H1 (cell line): ENCODE measurements around the gene MTHFD1. TPM values are rescaled to one million over a fixed set of nuclear protein-coding genes. Genes with fewer than 3 reads are reported as not detected.
A peak's percentile ranks its signal among the peaks of the same experiment; 100 is the strongest.

Experiments
- CTCF ChIA-PET: fragments of 300-600 bp; sonication (Branson Sonifier 250); formaldehyde crosslinking; loops from one replicate; lab custom pipeline; 2021; ENCODE audit not compliant: partially characterized antibody; lab: Charles Lee
- POLR2A ChIA-PET: fragments of 300-600 bp; sonication (Branson Sonifier 250); formaldehyde crosslinking; loops from one replicate; lab custom pipeline; 2021; ENCODE audit warnings: inconsistent platforms; ENCODE audit not compliant: partially characterized antibody; lab: Charles Lee
- DNase-seq, 2 experiments: peaks; one replicate each; pipeline versions ENCODE4 v3.0.0 to v3.0.0-alpha.2; 2010 to 2022; ENCODE audit warnings: low spot score in 2 of 2, low read depth in 1 of 2, mixed read lengths in 1 of 2
- FAIRE-seq: peaks from 2 replicates; lab custom pipeline; 2011; peaks lifted over from hg19 to GRCh38; lab: Jason Lieb, UNC
- H2AFZ ChIP-seq: 2 replicates; pipeline ENCODE4 v1.8.1; 2012; ENCODE audit warnings: low read length, inconsistent platforms
- H2AK5ac ChIP-seq: 2 replicates; pipeline ENCODE4 v1.6.1; 2013; ENCODE audit warnings: low read depth, low read length
- H2BK120ac ChIP-seq: replicated peaks from 2 replicates; pipeline ENCODE3; 2013; ENCODE audit warnings: low read depth, low read length, inconsistent platforms
- H2BK12ac ChIP-seq: 2 replicates; pipeline ENCODE4 v1.6.1; 2013; ENCODE audit warnings: low read depth, low read length
- H2BK15ac ChIP-seq: 2 replicates; pipeline ENCODE4 v1.6.1; 2013; ENCODE audit warnings: low read length
- H2BK20ac ChIP-seq: 2 replicates; pipeline ENCODE4 v1.6.1; 2013; ENCODE audit warnings: low read length
- H2BK5ac ChIP-seq: 2 replicates; pipeline ENCODE4 v1.6.1; 2013; ENCODE audit warnings: low read depth, low read length
- H3K14ac ChIP-seq: 2 replicates; pipeline ENCODE4 v1.6.1; 2013; ENCODE audit warnings: inconsistent platforms; ENCODE audit not compliant: insufficient read length
- H3K18ac ChIP-seq: 2 replicates; pipeline ENCODE4 v1.6.1; 2013; ENCODE audit warnings: low read length; ENCODE audit errors: extremely low read depth
- H3K23ac ChIP-seq: 2 replicates; pipeline ENCODE4 v1.6.1; 2013; ENCODE audit warnings: inconsistent platforms; ENCODE audit not compliant: insufficient read length
- H3K23me2 ChIP-seq: 2 replicates; pipeline ENCODE4 v1.6.1; 2013; ENCODE audit warnings: low read depth, low read length
- H3K27ac ChIP-seq: 2 replicates; pipeline ENCODE4 v1.6.1; 2011; ENCODE audit warnings: low read depth, low read length, inconsistent platforms
- H3K27me3 ChIP-seq, 4 experiments: replicated peaks in 1 of 4; 1 replicate in 1 of 4; 2 replicates in 3 of 4; pipeline versions ENCODE4 v1.6.1 to v1.8.1; 2011 to 2013; ENCODE audit warnings: low read length in 3 of 4, mild to moderate bottlenecking in 3 of 4, inconsistent platforms in 2 of 4, mixed read lengths in 2 of 4, moderate library complexity in 1 of 4; ENCODE audit not compliant: control insufficient read depth in 3 of 4, insufficient read depth in 3 of 4; ENCODE audit errors: extremely low read depth in 1 of 4
- H3K36me3 ChIP-seq, 4 experiments: 2 replicates each; pipeline versions ENCODE4 v1.6.1 to v1.8.1; 2011 to 2013; ENCODE audit warnings: mild to moderate bottlenecking in 4 of 4, low read length in 3 of 4, moderate library complexity in 2 of 4, control low read depth in 1 of 4, inconsistent platforms in 1 of 4; ENCODE audit not compliant: insufficient read depth in 4 of 4, control insufficient read depth in 2 of 4
- H3K4ac ChIP-seq: replicated peaks from 2 replicates; pipeline ENCODE3; 2013; ENCODE audit warnings: low read length, low read depth, mixed read lengths, inconsistent platforms; ENCODE audit not compliant: insufficient read length
- H3K4me1 ChIP-seq, 4 experiments: replicated peaks in 1 of 4; 1 replicate in 1 of 4; 2 replicates in 3 of 4; pipeline versions ENCODE4 v1.6.1 to v1.8.1; 2011 to 2013; ENCODE audit warnings: low read length in 3 of 4, inconsistent platforms in 2 of 4, mixed read lengths in 1 of 4; ENCODE audit not compliant: insufficient read depth in 4 of 4, control insufficient read depth in 3 of 4
- H3K4me2 ChIP-seq, 2 experiments: 2 replicates each; pipeline versions ENCODE4 v1.6.1 to v1.8.1; 2011 to 2013; ENCODE audit warnings: low read depth in 2 of 2, low read length in 2 of 2, control low read depth in 1 of 2, inconsistent platforms in 1 of 2, mild to moderate bottlenecking in 1 of 2; ENCODE audit not compliant: insufficient read depth in 1 of 2
- H3K4me3 ChIP-seq, 4 experiments: fragments of 200-600, 300-600 bp in 1 of 4; sonication (generic), shearing (Covaris generic), sonication (Bioruptor Twin) in 1 of 4; 2 replicates each; pipeline versions ENCODE4 v1.5.1 to v1.8.1; 2011 to 2016; ENCODE audit warnings: low read length in 4 of 4, low read depth in 3 of 4, control low read depth in 2 of 4, inconsistent platforms in 2 of 4, mild to moderate bottlenecking in 2 of 4, mixed read lengths in 1 of 4, moderate library complexity in 1 of 4; ENCODE audit not compliant: insufficient read depth in 2 of 4; ENCODE audit errors: extremely low read depth in 1 of 4
- H3K56ac ChIP-seq: replicated peaks from 2 replicates; pipeline ENCODE3; 2013; ENCODE audit warnings: low read depth, mild to moderate bottlenecking, mixed read lengths, low read length, inconsistent platforms; ENCODE audit not compliant: insufficient read length
- H3K79me1 ChIP-seq: 2 replicates; pipeline ENCODE4 v1.6.1; 2013; ENCODE audit warnings: low read depth, low read length, control low read depth
- H3K79me2 ChIP-seq, 2 experiments: 2 replicates each; pipeline versions ENCODE4 v1.6.1 to v1.8.1; 2012 to 2013; ENCODE audit warnings: low read length in 2 of 2, mild to moderate bottlenecking in 2 of 2, inconsistent platforms in 1 of 2; ENCODE audit not compliant: insufficient read depth in 2 of 2, control insufficient read depth in 1 of 2
- H3K9ac ChIP-seq, 4 experiments: replicated peaks in 1 of 4; 1 replicate in 1 of 4; 2 replicates in 3 of 4; pipeline versions ENCODE4 v1.6.1 to v1.8.1; 2011 to 2013; ENCODE audit warnings: low read depth in 3 of 4, low read length in 3 of 4, control low read depth in 2 of 4, mild to moderate bottlenecking in 2 of 4, moderate library complexity in 2 of 4, inconsistent platforms in 1 of 4; ENCODE audit errors: extremely low read depth in 1 of 4
- H3K9me3 ChIP-seq, 2 experiments: 2 replicates each; pipeline versions ENCODE4 v1.6.1 to v1.8.1; 2012 to 2013; ENCODE audit warnings: mild to moderate bottlenecking in 2 of 2, moderate library complexity in 2 of 2, control low read depth in 1 of 2, inconsistent platforms in 1 of 2, low read depth in 1 of 2, low read length in 1 of 2, mixed read lengths in 1 of 2; ENCODE audit not compliant: insufficient read depth in 2 of 2
- H4K20me1 ChIP-seq, 2 experiments: replicated peaks in 1 of 2; 2 replicates each; pipeline versions ENCODE3 to v1.8.1; 2011 to 2013; ENCODE audit warnings: inconsistent platforms in 2 of 2, low read length in 2 of 2, mild to moderate bottlenecking in 1 of 2; ENCODE audit not compliant: insufficient read depth in 2 of 2, control insufficient read depth in 1 of 2
- H4K5ac ChIP-seq: 2 replicates; pipeline ENCODE4 v1.6.1; 2013; ENCODE audit warnings: low read length, low read depth, mixed read lengths, inconsistent platforms; ENCODE audit not compliant: insufficient read length
- H4K8ac ChIP-seq: 2 replicates; pipeline ENCODE4 v1.8.0; 2013; ENCODE audit warnings: mild to moderate bottlenecking, moderate library complexity, low read length, inconsistent platforms; ENCODE audit not compliant: insufficient read depth; ENCODE audit errors: extremely low read depth
- H4K91ac ChIP-seq: replicated peaks from 2 replicates; pipeline ENCODE3; 2013; ENCODE audit warnings: low read length, mixed read lengths, inconsistent platforms; ENCODE audit not compliant: insufficient read length
- ASH2L ChIP-seq: fragments of 200-600, 300-600 bp; sonication (generic); IDR thresholded peaks from one replicate; pipeline ENCODE4 v1.7.1; 2017; ENCODE audit warnings: low read length
- HDAC2 ChIP-seq, 2 experiments: fragments of 300-600 bp in 1 of 2; sonication (generic) in 1 of 2; IDR thresholded peaks; 2 replicates each; pipeline ENCODE4 v1.6.1; 2011 to 2012; ENCODE audit warnings: low read depth in 2 of 2, low read length in 2 of 2, mild to moderate bottlenecking in 2 of 2, moderate library complexity in 2 of 2, borderline replicate concordance in 1 of 2, inconsistent platforms in 1 of 2
- MAX ChIP-seq: IDR thresholded peaks from 2 replicates; pipeline ENCODE4 v1.6.1; 2012; ENCODE audit warnings: inconsistent platforms
- PHF8 ChIP-seq: fragments of 200-600 bp; sonication (generic); conservative IDR thresholded peaks from 2 replicates; pipeline ENCODE4 v1.7.1; 2012; ENCODE audit warnings: low read depth, mild to moderate bottlenecking, inconsistent platforms, low read length, moderate library complexity
- POLR2A ChIP-seq, 2 experiments: IDR thresholded peaks; 1 replicate in 1 of 2; 2 replicates in 1 of 2; pipeline ENCODE4 v1.6.1; 2011; ENCODE audit warnings: low read depth in 2 of 2, low read length in 2 of 2, mild to moderate bottlenecking in 2 of 2; ENCODE audit errors: control extremely low read depth in 1 of 2
- POLR2AphosphoS5 ChIP-seq: IDR thresholded peaks from 2 replicates; pipeline ENCODE4 v1.6.1; 2011; ENCODE audit warnings: low read depth, low read length
- YY1 ChIP-seq: IDR thresholded peaks from 2 replicates; pipeline ENCODE4 v1.6.1; 2011; ENCODE audit warnings: low read depth, mild to moderate bottlenecking, low read length
- WGBS, 2 experiments: shearing (Covaris generic) in 1 of 2; methylation state at CpG; one replicate each; pipeline versions ENCODE4 v1.1.6 to v1.1.7; 2013 to 2015; ENCODE audit warnings: low lambda C conversion rate in 2 of 2, mixed read lengths in 2 of 2, inconsistent platforms in 1 of 2, low coverage in 1 of 2, missing lambda C conversion rate in 1 of 2; ENCODE audit not compliant: insufficient replicate concordance in 2 of 2, insufficient coverage in 1 of 2, insufficient read length in 1 of 2; ENCODE audit errors: extremely low coverage in 1 of 2, missing lambda C conversion rate in 1 of 2; 5-methylcytosine and 5-hydroxymethylcytosine counted together
- polyA plus RNA-seq, 7 experiments: library from polyadenylated mRNA; depleted of rRNA in 3 of 7; stranded (reverse) in 5 of 7; unstranded in 2 of 7; fragments of >200 nt in 5 of 7; fragments of 200-250 nt in 2 of 7; gene quantifications; 1 replicate in 5 of 7; 2 replicates in 1 of 7; 4 replicates in 1 of 7; pipeline versions ENCODE4 v1.2.1 to v1.2.3, GENCODE V29; 2011 to 2013; ENCODE audit warnings: missing spikeins in 2 of 7, mixed read lengths in 2 of 7
- total RNA-seq: library from RNA; stranded (reverse); fragmentation: NEBNext Ultra II Directional; extraction: Animal tissue kit (Norgen Biotek cat#: 25700); gene quantifications from 2 replicates; pipeline ENCODE4 v1.2.1, GENCODE V29; 2021

MTHFD1 gene
- total and polyA plus RNA-seq, 2 of the 8 experiments (the other 6 are each of a cell fraction or from before 2014, with no cell fraction given): 79.7 to 332 TPM

GRCh38 chr14:64387232-64387781 is 846 bp upstream of the MTHFD1 start:
- no peak for FAIRE-seq

More at GRCh38 chr14:64387232-64387781, 846 bp upstream of the MTHFD1 start:
- peak overlapping the region; percentile 67 to 90 (median 76) for H3K4me3 ChIP-seq
- peak overlapping the region; percentile 61 for H4K5ac ChIP-seq
- H3K23ac ChIP-seq: no peak overlapping the region
- POLR2A ChIA-PET: interaction anchor here (0.6 to 4.7 kb wide), 38 partner anchors 9 to 382 kb away, joined by 3 to 28 read pairs (median 4); partner anchors contain the start of genes HSPA2 and ZBTB1
- peak overlapping the region; percentile 21 for H3K4ac ChIP-seq
- no peak overlapping the region for H3K14ac ChIP-seq
- TF ChIP-seq PHF8: no peak
- peak; percentile 14; the same call in 1 of the 2 replicates for TF ChIP-seq MAX
- peak; percentile 12; the same call in 1 of the 2 replicates for TF ChIP-seq POLR2AphosphoS5
- TF ChIP-seq HDAC2 (IDR thresholded peaks at IDR 0.05; ENCODE audit: borderline replicate concordance in 1 of 2, low read depth in 2 of 2, low read length in 2 of 2): peak in 1 of 2 experiments; percentile 84; a peak in 1 of 4 replicates
- TF ChIP-seq POLR2A (IDR thresholded peaks at IDR 0.05; ENCODE audit: control extremely low read depth in 1 of 2, low read depth in 2 of 2, low read length in 2 of 2): no peak
- TF ChIP-seq YY1: no peak
- peak; percentile 59 for TF ChIP-seq ASH2L
- WGBS, 2 experiments: 5% methylated on average over 22 of the region's 28 CpGs; no CpG with 5 or more reads in 1 of the 2 experiments
- peak overlapping the region; percentile 92 for H2BK5ac ChIP-seq
- no peaks in the 10 kb centered on the region for H3K27me3 ChIP-seq
- no peak overlapping the region for H2AK5ac ChIP-seq
- H2BK120ac ChIP-seq: peak overlapping the region; percentile 10
- H3K18ac ChIP-seq: peak overlapping the region; percentile 34
- H3K27ac ChIP-seq: peak overlapping the region; percentile 89
- H3K4me2 ChIP-seq: peak overlapping the region; percentile 85 to 96
- H3K79me2 ChIP-seq: peaks cover 2 to 37% of the 10 kb centered on the region in 2 experiments; a peak in 3 of 4 replicates
- no peaks in the 10 kb centered on the region; the same call in 1 of the 2 replicates for H3K79me1 ChIP-seq
- no peak for DNase-seq
- CTCF ChIA-PET: interaction anchor here (0.6 to 2.7 kb wide), 6 partner anchors 39 to 92 kb away, joined by 3 to 6 read pairs (median 4); no protein-coding TSS in a partner anchor
- peaks cover 0 to 4% of the 10 kb centered on the region in 2 experiments for H4K20me1 ChIP-seq
- peaks cover 15% of the 10 kb centered on the region for H3K23me2 ChIP-seq
- H3K56ac ChIP-seq: peak overlapping the region; percentile 83
- no peak overlapping the region for H2BK20ac ChIP-seq
- peak overlapping the region; percentile 83 to 96 (median 96) for H3K9ac ChIP-seq
- peak overlapping the region; percentile 61; the same call in 1 of the 2 replicates for H2BK15ac ChIP-seq
- no peaks in the 10 kb centered on the region for H3K9me3 ChIP-seq
- peaks cover 0 to 6% (median 1%) of the 10 kb centered on the region in 4 experiments; a peak in 2 of 8 replicates for H3K36me3 ChIP-seq
- H3K4me1 ChIP-seq: peaks cover 4 to 9% (median 6%) of the 10 kb centered on the region in 4 experiments
- peak overlapping the region; percentile 94 for H4K8ac ChIP-seq
- 0 out of 2 replicates have a peak overlapping the region, but pooled peaks have one; percentile 1 for H2AFZ ChIP-seq
- peak overlapping the region; percentile 69 for H4K91ac ChIP-seq
- H2BK12ac ChIP-seq: peak overlapping the region; percentile 94
